ENCODE results near the gene PI4KA.
"Not testable (repeated sequence)": the region's sequence is repeated elsewhere in the genome, so short reads cannot be mapped to it uniquely, and the experiment has no call there.

PI4KA gene

DNA sequence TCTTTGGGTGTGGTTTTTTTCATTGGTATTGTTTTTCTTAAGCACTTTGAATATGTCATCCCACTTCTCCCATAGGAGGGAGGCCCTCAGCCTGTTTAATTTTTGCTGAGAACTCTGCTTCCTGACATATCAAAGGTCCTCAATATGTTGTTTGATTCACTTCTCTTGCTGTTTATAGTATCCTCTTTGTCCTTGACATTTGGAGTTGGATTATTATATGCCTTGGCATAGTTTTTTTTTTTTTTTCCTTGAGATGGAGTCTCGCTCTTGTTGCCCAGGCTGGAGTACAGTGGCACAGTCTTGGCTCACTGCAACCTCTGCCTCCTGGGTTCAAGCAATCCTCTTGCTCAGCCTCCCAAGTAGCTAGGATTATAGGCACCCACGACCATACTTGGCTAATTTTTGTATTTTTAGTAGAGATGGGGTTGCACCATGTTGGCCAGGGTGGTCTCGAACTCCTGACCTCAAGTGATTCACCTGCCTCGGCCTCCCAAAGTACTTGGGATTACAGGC is 196.0 kb downstream of the PI4KA start:
- not testable (repeated sequence) for DNase-seq

GRCh38 chr22:20661473-20661872 is 197.1 kb downstream of the PI4KA start:
- DNase-seq: no peak

DNA sequence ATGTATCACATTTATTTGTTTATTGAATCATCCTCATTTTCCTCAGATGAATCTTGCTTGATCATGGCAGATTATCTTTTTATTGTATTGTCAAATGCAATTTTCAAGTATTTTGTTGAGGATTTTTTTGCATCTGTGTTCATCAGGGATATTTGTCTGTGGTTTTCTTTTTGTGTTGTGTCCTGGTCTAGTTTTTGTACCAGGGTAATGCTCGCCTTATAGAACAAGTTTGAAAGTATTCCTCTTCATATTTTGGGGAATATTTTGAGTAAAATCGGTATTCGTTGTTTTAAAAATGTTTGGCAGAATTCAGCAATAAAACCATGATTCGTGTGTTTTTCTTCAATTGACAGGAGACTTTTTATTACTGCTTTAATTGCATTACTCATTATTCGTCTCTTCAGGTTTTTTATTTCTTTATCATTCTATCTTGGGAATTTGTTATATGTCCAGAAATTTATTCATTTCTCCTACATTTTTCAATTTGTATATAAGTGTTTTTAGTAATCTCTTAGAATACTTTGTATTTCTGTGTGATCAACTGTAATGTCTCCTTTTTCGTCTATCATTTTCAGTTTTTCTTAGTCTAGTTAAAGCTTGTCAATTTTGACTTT is 198.1 kb downstream of the PI4KA start:
- DNase-seq: no peak

DNA sequence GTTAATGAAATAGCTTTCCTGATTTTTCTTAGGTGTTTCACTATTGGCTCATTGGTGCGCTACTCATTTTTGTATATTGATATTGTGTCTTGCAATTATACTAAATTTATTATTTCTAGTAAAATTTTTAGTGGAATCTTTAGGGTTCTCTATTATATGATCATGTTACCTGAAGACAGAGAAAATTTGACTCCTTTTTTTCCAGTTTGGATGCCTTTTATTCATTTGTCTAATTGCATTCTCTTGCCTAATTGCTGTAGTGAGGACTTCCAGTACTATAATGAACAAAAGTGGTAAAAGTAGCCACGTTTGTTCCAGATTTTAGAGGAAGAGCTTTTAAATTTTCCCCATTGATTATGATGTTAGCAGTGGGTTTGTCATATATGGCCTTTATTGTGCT is 198.7 kb downstream of the PI4KA start:
- no peak for DNase-seq

GRCh38 chr22:20659258-20659657 is 199.4 kb downstream of the PI4KA start:
- DNase-seq: no peak

- DNase-seq: no peak
Observed at GRCh38 chr22:20658433-20659222, 200.0 kb downstream of the PI4KA start.

DNA sequence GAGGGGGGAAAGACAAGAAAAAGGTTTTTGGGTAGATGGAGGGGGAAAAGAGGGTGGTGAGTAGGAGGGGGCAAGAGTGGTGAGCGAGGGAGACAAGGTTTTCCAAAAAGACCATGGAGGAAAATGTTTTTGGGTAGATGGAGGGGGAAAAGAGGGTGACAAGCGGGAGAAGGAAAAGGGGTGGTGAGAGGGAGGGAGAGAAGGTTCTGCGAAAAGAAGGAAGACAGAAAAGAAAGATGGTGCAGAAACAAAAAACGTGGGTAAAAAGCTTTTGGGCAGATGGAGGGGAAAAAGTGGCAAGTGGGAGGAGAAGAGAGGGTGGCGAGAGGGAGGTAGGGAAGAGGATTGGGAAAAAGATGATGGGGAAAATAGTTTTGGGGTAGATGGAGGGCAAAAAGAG is 200.6 kb downstream of the PI4KA start:
- DNase-seq: no peak

All from activated CD4-positive, alpha-beta T cell treated with anti-CD3 and anti-CD28 coated beads, Interleukin-2, amount 50 U/mL, for 48 hours (primary cell).